GM12892 (cell line): ENCODE data around the gene MXD3.
A peak's percentile ranks its signal among the peaks of the same experiment; 100 is the strongest.
"Not testable (repeated sequence)": the region's sequence is repeated elsewhere in the genome, so short reads cannot be mapped to it uniquely, and the experiment has no call there.

ENCODE experiments used
- DNase-seq: peaks from one replicate; pipeline ENCODE4 v3.0.0; 2011; ENCODE audit not compliant: insufficient read length
- FAIRE-seq: peaks from 2 replicates; lab custom pipeline; 2011; peaks lifted over from hg19 to GRCh38; lab: Jason Lieb, UNC
- POLR2A ChIP-seq: IDR thresholded peaks from 2 replicates; pipeline ENCODE4 v1.6.1; 2011; ENCODE audit warnings: low read depth, low read length, control low read depth
- POLR2AphosphoS5 ChIP-seq: IDR thresholded peaks from 2 replicates; pipeline ENCODE4 v1.6.1; 2011; ENCODE audit warnings: low read depth, low read length, control low read depth
- TAF1 ChIP-seq: IDR thresholded peaks from 2 replicates; pipeline ENCODE4 v1.6.1; 2011; ENCODE audit warnings: low read depth, mild to moderate bottlenecking, control low read depth, low read length, borderline replicate concordance

MXD3 gene

GRCh38 chr5:177314376-177315342 is 3.0 kb upstream of the MXD3 start:
- FAIRE-seq (no peak), DNase-seq (no peak)
- TF ChIP-seq POLR2AphosphoS5 (no peak), POLR2A (no peak), TAF1 (no peak)

DNA sequence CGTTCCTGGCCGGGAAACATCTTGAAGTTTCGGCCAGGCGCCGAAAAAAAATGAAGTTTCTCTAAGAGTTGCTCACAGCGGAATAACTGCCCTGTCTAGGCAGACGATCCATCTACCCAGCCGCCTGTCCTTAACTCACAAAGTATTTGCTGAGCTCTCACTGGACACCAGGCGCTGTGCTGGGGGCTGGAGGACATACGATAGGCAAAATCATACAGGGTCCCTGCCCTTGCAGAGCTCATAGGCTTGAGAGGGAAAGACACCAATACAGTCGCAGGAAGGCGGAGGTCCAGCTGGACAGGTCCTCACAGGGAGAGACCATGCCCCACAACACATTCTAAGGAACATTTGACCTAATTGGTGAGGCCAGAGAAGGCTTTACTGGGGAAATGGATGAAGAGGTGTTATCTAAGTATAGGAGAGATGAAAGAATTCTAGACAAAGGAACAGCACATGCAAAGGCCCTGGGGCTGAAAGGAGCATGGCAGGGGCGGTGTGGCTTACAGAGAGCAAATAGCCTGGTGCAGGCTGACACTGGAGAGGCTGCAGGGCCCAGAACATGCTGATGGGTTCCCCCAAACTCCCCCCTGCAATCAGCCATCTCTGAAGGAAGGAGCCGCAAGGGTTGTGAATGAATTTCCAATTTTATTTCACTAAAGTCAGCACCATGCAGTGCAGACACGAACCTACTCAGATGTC is 2.0 kb upstream of the MXD3 start:
- no peak for FAIRE-seq
- TF ChIP-seq POLR2AphosphoS5 (no peak), TAF1 (no peak), POLR2A (no peak)

GRCh38 chr5:177312649-177313181 is 1.0 kb upstream of the MXD3 start:
- FAIRE-seq (no peak), DNase-seq (no peak)
- TF ChIP-seq TAF1: no peak
- peak; percentile 41; the same call in 1 of the 2 replicates for TF ChIP-seq POLR2A
- TF ChIP-seq POLR2AphosphoS5: peak; percentile 46; the same call in 1 of the 2 replicates

More for the DNA sequence above, 2.0 kb upstream of the MXD3 start:
- no peak for DNase-seq

GRCh38 chr5:177311392-177311722 is 341 bp downstream of the MXD3 start:
- DNase-seq (no peak), FAIRE-seq (peak; percentile 67)
- TF ChIP-seq POLR2A (no peak), POLR2AphosphoS5 (no peak), TAF1 (no peak)

DNA sequence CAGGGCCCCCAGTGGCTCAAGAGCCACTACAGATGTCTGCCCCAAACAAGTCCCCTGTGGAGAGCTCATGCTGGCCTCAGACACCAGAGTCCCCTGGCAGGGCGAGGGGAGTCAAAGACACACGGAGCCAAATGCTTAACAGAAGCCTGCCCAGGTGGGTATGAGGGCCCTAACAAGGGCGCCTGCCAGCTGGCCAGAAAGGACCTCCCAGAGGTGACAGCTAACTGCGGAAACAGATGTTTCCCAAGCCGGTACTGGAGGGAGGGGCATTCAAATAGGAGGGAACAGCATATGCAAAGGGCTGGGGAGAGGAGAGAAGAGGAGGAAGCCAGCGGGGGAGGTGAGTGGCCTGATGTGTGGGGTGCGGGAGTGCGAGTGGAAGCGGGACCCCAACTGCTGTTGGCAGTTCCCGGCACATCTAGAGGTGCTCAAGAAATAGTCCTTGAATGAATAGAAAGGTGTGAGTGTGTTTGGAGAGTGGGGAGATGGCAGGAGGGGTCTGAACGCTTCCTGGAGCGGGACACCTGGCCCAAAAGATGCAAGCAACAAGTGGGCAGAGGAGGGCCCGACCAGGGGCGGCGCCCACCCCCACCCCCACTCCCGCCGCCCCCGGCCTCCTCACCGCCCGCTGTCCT is 824 bp downstream of the MXD3 start:
- TF ChIP-seq POLR2A: no peak
- no peak for TF ChIP-seq TAF1
- TF ChIP-seq POLR2AphosphoS5: no peak
- FAIRE-seq (peak; percentile 98), DNase-seq (no peak)

DNA sequence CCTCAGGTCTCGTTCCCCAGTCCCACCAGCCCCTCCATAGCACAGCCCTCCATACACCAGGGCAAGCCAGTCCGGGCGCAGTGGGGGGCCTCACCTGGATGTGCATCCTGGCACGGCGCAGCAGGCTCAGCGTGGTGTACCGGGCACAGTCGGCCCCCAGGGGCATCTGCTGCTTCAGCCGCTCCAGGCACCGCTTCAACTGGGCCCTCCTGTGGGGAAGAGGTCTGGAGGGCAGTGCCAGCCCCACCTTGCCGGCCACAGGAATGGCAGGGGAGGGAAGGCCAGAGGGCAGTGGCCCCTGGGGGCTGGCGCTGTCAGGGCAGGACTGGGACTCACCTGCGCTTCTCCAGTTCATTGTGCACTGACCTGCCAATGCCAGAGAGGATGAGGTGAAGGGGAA is 1.4 kb downstream of the MXD3 start:
- DNase-seq (no peak), FAIRE-seq (no peak)
- TF ChIP-seq POLR2A (no peak), POLR2AphosphoS5 (no peak), TAF1 (no peak)

DNA sequence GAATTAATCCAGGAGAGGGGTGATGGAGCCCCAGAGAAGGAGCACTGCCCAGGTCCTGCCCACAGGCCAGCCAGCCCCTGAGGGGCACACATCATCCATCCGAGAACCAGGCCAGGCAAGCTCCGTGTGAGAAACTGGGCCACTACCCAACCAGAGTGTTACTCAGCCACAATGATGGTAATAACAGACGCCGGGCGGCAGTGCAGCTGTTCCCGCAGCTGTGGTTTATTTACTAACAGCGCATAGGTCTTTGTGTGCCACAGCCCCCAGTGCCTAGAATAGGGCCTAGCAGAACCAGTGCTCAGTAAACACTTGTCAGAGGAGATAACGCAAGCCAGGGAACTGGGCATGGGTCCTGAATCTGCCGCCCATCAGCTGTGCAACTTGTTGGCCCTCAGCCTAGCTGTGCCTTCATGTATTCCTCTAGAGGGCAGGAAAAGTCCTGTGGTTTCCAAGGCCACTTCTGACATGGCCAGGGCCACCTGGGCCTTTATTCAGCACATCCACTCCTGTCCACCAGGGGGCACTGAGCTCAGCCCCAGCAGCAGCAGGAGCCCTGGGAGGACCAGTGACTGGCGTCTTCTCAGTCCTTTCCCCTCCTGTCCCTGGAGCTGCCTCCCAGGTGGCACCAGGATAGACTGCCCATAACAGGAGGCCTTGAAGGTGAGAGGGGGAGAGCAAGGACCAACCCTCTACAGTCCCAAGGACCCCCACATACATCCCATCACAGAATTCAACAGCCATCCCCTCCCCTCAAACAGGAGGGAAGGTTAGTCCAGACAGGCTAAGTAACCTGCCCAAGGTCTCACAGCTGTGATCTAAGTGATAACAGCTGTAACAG is 2.1 kb downstream of the MXD3 start:
- DNase-seq (no peak), FAIRE-seq (peak; percentile 81)
- TF ChIP-seq TAF1 (no peak), POLR2A (no peak), POLR2AphosphoS5 (no peak)

GRCh38 chr5:177308740-177309139 is 3.0 kb downstream of the MXD3 start:
- no peak for DNase-seq
- TF ChIP-seq TAF1 (no peak), POLR2A (no peak), POLR2AphosphoS5 (no peak)
- no peak for FAIRE-seq

DNA sequence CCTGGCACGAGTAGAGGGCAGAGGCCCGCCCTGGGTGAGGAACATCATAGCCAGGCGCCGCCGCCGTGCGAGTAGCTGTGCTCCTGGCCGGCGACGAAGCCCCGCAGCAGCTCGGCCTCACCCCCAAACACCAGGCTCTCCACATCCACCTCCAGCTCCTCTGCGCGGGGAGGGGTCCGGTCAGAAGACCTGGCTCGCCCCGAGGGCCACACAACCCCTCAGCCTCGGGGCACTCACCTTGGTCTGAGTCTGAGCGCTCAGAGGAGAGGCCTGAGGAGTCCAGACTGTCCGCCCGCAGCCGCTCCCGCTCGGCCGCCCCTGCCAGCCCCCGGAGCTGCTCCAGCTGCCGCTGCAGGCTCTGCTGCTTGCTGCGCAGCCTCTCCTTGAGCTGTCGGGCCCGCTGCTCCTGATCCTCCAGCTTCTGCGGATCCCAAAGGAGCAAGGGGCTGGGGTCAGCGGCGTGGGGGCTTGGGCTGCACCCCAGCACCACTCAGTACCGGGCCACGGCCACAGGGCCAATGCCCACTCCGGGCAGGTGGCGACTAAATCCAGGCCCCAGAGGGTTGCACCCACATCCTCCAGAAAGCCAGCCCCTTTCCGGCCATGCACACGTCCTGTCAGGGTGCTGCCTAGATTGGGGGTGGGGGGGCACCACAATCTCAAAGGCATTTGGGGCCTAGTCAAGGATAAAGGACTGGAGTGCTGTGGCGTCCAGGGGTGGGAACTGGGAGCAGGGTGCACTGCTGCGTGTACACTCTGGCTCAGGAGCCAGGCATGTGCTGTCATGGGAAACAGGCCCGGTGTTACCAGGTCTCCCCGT is 3.9 kb downstream of the MXD3 start:
- DNase-seq (no peak), FAIRE-seq (no peak)
- no peak for TF ChIP-seq TAF1
- peak; percentile 44; the same call in 1 of the 2 replicates for TF ChIP-seq POLR2A

- TF ChIP-seq TAF1 (no peak), POLR2A (no peak), POLR2AphosphoS5 (peak; percentile 75; the same call in 1 of the 2 replicates)
- DNase-seq (no peak), FAIRE-seq (peak; percentile 14)
Measured at GRCh38 chr5:177306674-177307543, 4.8 kb downstream of the MXD3 start.

DNA sequence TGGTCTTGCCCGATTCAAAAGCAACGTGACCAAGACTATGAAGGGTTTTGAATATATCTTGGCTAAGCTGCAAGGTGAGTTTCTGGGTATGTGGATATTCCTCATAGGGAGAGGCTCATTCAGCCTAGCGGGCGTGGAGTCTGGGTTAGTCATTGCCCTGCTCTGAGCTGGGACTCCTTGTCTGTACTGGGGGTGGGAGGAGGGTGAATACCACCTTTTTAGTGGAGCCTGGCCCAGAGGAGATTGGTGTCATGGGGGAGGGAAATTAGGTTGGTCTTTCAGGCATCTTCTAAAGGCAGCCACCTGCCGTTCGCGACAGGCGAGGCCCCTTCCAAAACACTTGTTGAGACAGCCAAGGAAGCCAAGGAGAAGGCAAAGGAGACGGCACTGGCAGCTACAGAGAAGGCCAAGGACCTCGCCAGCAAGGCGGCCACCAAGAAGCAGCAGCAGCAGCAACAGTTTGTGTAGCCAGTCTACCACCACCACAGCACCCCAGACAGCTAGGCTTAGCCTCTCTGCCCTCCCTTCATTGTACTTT is 5.5 kb downstream of the MXD3 start:
- not testable (repeated sequence) for FAIRE-seq, DNase-seq
